Psoas muscle (tissue), 8 donors: Measurements from ENCODE around the gene FN3K. TPM values are rescaled to one million over a fixed set of nuclear protein-coding genes. Genes with fewer than 3 reads are reported as not detected.
"Not testable (repeated sequence)": the region's sequence is repeated elsewhere in the genome, so short reads cannot be mapped to it uniquely, and the experiment has no call there.

ENCODE experiments used
- ATAC-seq, 4 donors: fragments of 200-7000 bp; cut with Tn5 transposase; one replicate each; pipeline ENCODE4 v1.9.1; 2020; ENCODE audit warnings: moderate library complexity in 3 of 4, mild to moderate bottlenecking in 2 of 4
- DNase-seq, 2 donors: peaks; one replicate each; pipeline ENCODE4 v3.0.0-alpha.2; 2020
- H3K27ac ChIP-seq: fragments of 200-600 bp; one replicate; pipeline ENCODE4 v1.8.0; 2022
- H3K27me3 ChIP-seq, 3 donors: fragments of 200-600 bp in 1 of 3; one replicate each; pipeline versions ENCODE4 v1.6.1 to v1.8.0; 2013 to 2022; ENCODE audit warnings: low read length in 2 of 3, mild to moderate bottlenecking in 2 of 3, moderate library complexity in 1 of 3; ENCODE audit not compliant: insufficient read depth in 3 of 3
- H3K36me3 ChIP-seq, 2 donors: fragments of 200-600 bp in 1 of 2; one replicate each; pipeline versions ENCODE4 v1.6.1 to v1.8.0; 2013 to 2022; ENCODE audit warnings: low read depth in 1 of 2, mild to moderate bottlenecking in 1 of 2, moderate library complexity in 1 of 2; ENCODE audit not compliant: insufficient read depth in 1 of 2
- H3K4me1 ChIP-seq: fragments of 200-600 bp; one replicate; pipeline ENCODE4 v1.8.0; 2022
- H3K4me3 ChIP-seq: fragments of 200-600 bp; one replicate; pipeline ENCODE4 v1.8.0; 2022; ENCODE audit warnings: mild to moderate bottlenecking
- H3K9me3 ChIP-seq: fragments of 200-600 bp; one replicate; pipeline ENCODE4 v1.8.0; 2022
- CTCF ChIP-seq: fragments of 200-600 bp; IDR thresholded peaks from one replicate; pipeline ENCODE4 v1.8.0; 2022; ENCODE audit warnings: antibody characterized with exemption
- WGBS, 3 donors: extraction: QIAGEN DNeasy Blood & Tissue Kit; methylation state at CpG; one replicate each; pipeline versions ENCODE4 v1.1.6 to v1.1.7; 2013; 5-methylcytosine and 5-hydroxymethylcytosine counted together
- intact Hi-C, 2 donors: fragments of 100-400 bp; cut with DNase I; formaldehyde crosslinking; loops; one replicate each; pipeline versions ENCODE4 v1.11.0 to v1.14.2; 2022
- polyA plus RNA-seq, 3 donors: library from polyadenylated mRNA; stranded (reverse); fragments of 200-250 nt; gene quantifications; one replicate each; pipeline ENCODE4 v1.2.3, GENCODE V29; 2013
- total RNA-seq, 4 donors: library from RNA; stranded (reverse); fragmentation: NEBNext Ultra II Directional in 2 of 4; extraction: Animal tissue kit (Norgen Biotek cat#: 25700) in 2 of 4; gene quantifications; one replicate each; pipeline versions ENCODE4 v1.2.1 to v1.2.4, GENCODE V29; 2021 to 2023
- donor health status: healthy with polysubstance abuse.
- donor health status: DM: no; HTN: no; CAD: no; lungs with moderate emphysema.
- donor health status: Bipolar disorder and iron deficiency.
- donor health status: healthy.
- donor health status: DM: yes; HTN: yes; CAD: no.
- donor health status: DM: no; HTN: no; CAD: no.
- donor health status: DM: no; HTN: no; CAD: no.
- donor health status: DM: yes; HTN: yes; CAD: no.

FN3K gene
- total and polyA plus RNA-seq, 7 donors = 5.9 to 22.3 (median 10.1) TPM

GRCh38 chr17:82743344-82744219, 8.2 kb downstream of the FN3K start:
- Histone ChIP-seq H3K4me3 (no peak overlapping the region), H3K4me1 (no peaks in the 10 kb centered on the region), H3K27me3 (no peaks in the 10 kb centered on the region), H3K27ac (no peak overlapping the region), H3K36me3 (peaks cover 8 to 58% of the 10 kb centered on the region in 2 donors), H3K9me3 (no peaks in the 10 kb centered on the region)
- DNase-seq = peak in 1 of 2 donors; percentile 42
- TF ChIP-seq CTCF = no peak
- WGBS, 3 donors = 89 to 93% (median 92%) methylated on average over 15 to 16 of the region's 16 CpGs
- no peak for ATAC-seq
- intact Hi-C loops = no loop called here

- WGBS, 3 donors = 69 to 80% (median 76%) methylated on average over 7 of the region's 7 CpGs
- H3K27me3 ChIP-seq, intact Hi-C loops, H3K4me3 ChIP-seq, ATAC-seq, H3K9me3 ChIP-seq, H3K4me1 ChIP-seq, H3K27ac ChIP-seq: not testable (repeated sequence)
- H3K36me3 ChIP-seq = peaks cover 8 to 49% of the 10 kb centered on the region in 2 donors
- peak in 1 of 2 donors; percentile 12 for DNase-seq
Measured at GRCh38 chr17:82744736-82745135, 9.3 kb downstream of the FN3K start.

- 81 to 88% (median 87%) methylated on average over 8 of the region's 8 CpGs for WGBS, 3 donors
- H3K4me1 ChIP-seq = no peaks in the 10 kb centered on the region
- H3K27me3 ChIP-seq = no peaks in the 10 kb centered on the region
- H3K36me3 ChIP-seq = peaks cover 8 to 41% of the 10 kb centered on the region in 2 donors
- H3K27ac ChIP-seq = no peak overlapping the region
- no peaks in the 10 kb centered on the region for H3K9me3 ChIP-seq
- intact Hi-C loops = no loop called here
- no peak overlapping the region for H3K4me3 ChIP-seq
- ATAC-seq (no peak), DNase-seq (no peak)
- TF ChIP-seq CTCF = no peak
Measured at GRCh38 chr17:82745524-82745923, 10.1 kb downstream of the FN3K start.

DNA sequence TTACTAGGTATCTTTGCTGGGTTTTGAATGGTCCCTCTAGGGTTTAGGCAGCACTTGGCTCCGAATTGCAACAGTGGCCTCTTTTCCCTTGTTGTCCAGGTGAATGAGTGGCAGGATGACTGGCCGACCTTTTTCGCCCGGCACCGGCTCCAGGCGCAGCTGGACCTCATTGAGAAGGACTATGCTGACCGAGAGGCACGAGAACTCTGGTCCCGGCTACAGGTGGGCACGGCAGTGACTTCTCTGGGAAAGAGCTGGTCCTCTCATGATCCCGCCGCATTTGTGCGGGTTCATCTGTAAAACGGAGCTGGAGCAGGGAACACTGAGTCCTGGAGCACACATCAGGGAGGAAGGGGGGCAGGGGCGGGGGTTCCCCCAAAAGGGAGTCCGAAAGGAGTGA, 13.3 kb downstream of the FN3K start:
- no peak for ATAC-seq
- Histone ChIP-seq H3K36me3 (peaks cover 0 to 8% of the 10 kb centered on the region in 2 donors), H3K9me3 (no peaks in the 10 kb centered on the region), H3K4me1 (peaks cover 6% of the 10 kb centered on the region), H3K4me3 (no peak overlapping the region), H3K27me3 (no peaks in the 10 kb centered on the region), H3K27ac (no peak overlapping the region)
- TF ChIP-seq CTCF = no peak
- intact Hi-C loops = no loop called here
- peak in 1 of 2 donors; percentile 42 for DNase-seq
- WGBS, 3 donors = 91 to 97% (median 96%) methylated on average over 16 of the region's 16 CpGs

GRCh38 chr17:82750241-82750908, 15.0 kb downstream of the FN3K start:
- no peak for TF ChIP-seq CTCF
- Histone ChIP-seq H3K4me1 (peaks cover 6% of the 10 kb centered on the region), H3K4me3 (no peak overlapping the region), H3K27me3 (no peaks in the 10 kb centered on the region), H3K27ac (no peak overlapping the region), H3K36me3 (no peaks in the 10 kb centered on the region), H3K9me3 (no peaks in the 10 kb centered on the region)
- DNase-seq (peak; percentile 17 to 53), ATAC-seq (no peak)
- intact Hi-C loops = no loop called here
- WGBS, 3 donors = 69 to 73% (median 70%) methylated on average over 31 to 40 of the region's 40 CpGs
